PC-3 (cell line): ENCODE measurements around the gene IL23R. TPM values are rescaled to one million over a fixed set of nuclear protein-coding genes. Genes with fewer than 3 reads are reported as not detected.

Source experiments
- ATAC-seq: fragments of 200-7000 bp; cut with Tn5 transposase; 2 replicates; pipeline ENCODE4 v1.9.1; 2020; ENCODE audit warnings: mild to moderate bottlenecking, moderate library complexity
- BruUV-seq: library from RNA; stranded (reverse); fragments of 400-500 nt; replicated peaks from 2 replicates; lab custom pipeline; 2021; lab: Mats Ljungman, UMichigan
- CTCF ChIA-PET: fragments of 300-600 bp; sonication (Branson Sonifier 250); formaldehyde crosslinking; loops from one replicate; lab custom pipeline; 2022; ENCODE audit warnings: antibody characterized with exemption; lab: Charles Lee
- POLR2A ChIA-PET: fragments of 300-600 bp; sonication (Branson Sonifier 250); formaldehyde crosslinking; loops from one replicate; lab custom pipeline; 2022; ENCODE audit warnings: antibody characterized with exemption; ENCODE audit not compliant: unreplicated experiment; lab: Charles Lee
- DNase-seq: peaks from one replicate; pipeline ENCODE4 v3.0.0-alpha.2; 2015
- H2AFZ ChIP-seq: fragments of 300-600 bp; sonication (generic); 2 replicates; pipeline ENCODE4 v1.6.0; 2016; ENCODE audit warnings: antibody characterized with exemption, low read length
- H3F3A ChIP-seq: fragments of 300-600 bp; sonication (generic); one replicate; pipeline ENCODE4 v1.6.0; 2017; ENCODE audit warnings: antibody characterized with exemption, low read length, control low read depth, mild to moderate bottlenecking; ENCODE audit not compliant: unreplicated experiment
- H3K27ac ChIP-seq: fragments of 300-600 bp; sonication (generic); 2 replicates; pipeline ENCODE4 v1.5.1; 2016; ENCODE audit warnings: mild to moderate bottlenecking, low read length
- H3K27me3 ChIP-seq: fragments of 300-600 bp; sonication (generic); 2 replicates; pipeline ENCODE4 v1.6.1; 2016; ENCODE audit warnings: low read length, mixed read lengths
- H3K36me3 ChIP-seq: fragments of 300-600 bp; sonication (generic); 2 replicates; pipeline ENCODE4 v1.6.1; 2016; ENCODE audit warnings: low read depth, mixed run types, low read length, mixed read lengths
- H3K4me1 ChIP-seq: fragments of 300-600 bp; sonication (generic); 2 replicates; pipeline ENCODE4 v1.5.1; 2016; ENCODE audit warnings: low read length; ENCODE audit not compliant: insufficient read depth
- H3K4me2 ChIP-seq: fragments of 300-600 bp; sonication (generic); 2 replicates; pipeline ENCODE4 v1.6.0; 2016; ENCODE audit warnings: low read length
- H3K4me3 ChIP-seq: fragments of 300-600 bp; sonication (generic); 2 replicates; pipeline ENCODE4 v1.5.1; 2016; ENCODE audit warnings: mild to moderate bottlenecking, low read length, mixed read lengths
- H3K79me2 ChIP-seq: fragments of 300-600 bp; sonication (generic); 2 replicates; pipeline ENCODE4 v1.6.1; 2017; ENCODE audit warnings: low read length, mixed read lengths
- H3K9ac ChIP-seq: fragments of 300-600 bp; sonication (generic); 2 replicates; pipeline ENCODE4 v1.6.0; 2016; ENCODE audit warnings: mild to moderate bottlenecking, low read length
- H3K9me2 ChIP-seq: fragments of 300-600 bp; sonication (generic); replicated peaks from 2 replicates; pipeline ENCODE4 v1.6.1; 2016; ENCODE audit warnings: mixed run types, low read length, mixed read lengths
- H3K9me3 ChIP-seq: fragments of 300-600 bp; sonication (generic); 2 replicates; pipeline ENCODE4 v1.6.1; 2016; ENCODE audit warnings: low read length, mixed read lengths
- H4K20me1 ChIP-seq: fragments of 300-600 bp; sonication (generic); 2 replicates; pipeline ENCODE4 v1.6.1; 2016; ENCODE audit warnings: low read length, mixed read lengths
- EZH2 ChIP-seq: fragments of 300-600 bp; sonication (generic); IDR thresholded peaks from one replicate; pipeline ENCODE4 v1.6.1; 2017; ENCODE audit warnings: antibody characterized with exemption, mild to moderate bottlenecking, low read length; ENCODE audit not compliant: unreplicated experiment
- EZH2phosphoT487 ChIP-seq: fragments of 300-600 bp; sonication (generic); IDR thresholded peaks from 2 replicates; pipeline ENCODE4 v1.6.1; 2018; ENCODE audit warnings: mild to moderate bottlenecking, antibody characterized with exemption, low read length, borderline replicate concordance
- intact Hi-C: fragments of 100-400 bp; cut with micrococcal nuclease; formaldehyde crosslinking; loops from 2 replicates; pipeline ENCODE4 v1.9.0; 2023
- total RNA-seq: library from RNA; depleted of rRNA; stranded (reverse); fragments of >200 nt; gene quantifications from 2 replicates; pipeline ENCODE4 v1.2.3, GENCODE V29; 2014
- TF ChIP-seq, protein P1 (sequence below): fragments of 300-600 bp; sonication (generic); conservative IDR thresholded peaks from 2 replicates; pipeline ENCODE4 v1.5.1; 2017; ENCODE audit warnings: antibody characterized with exemption, low read depth, mild to moderate bottlenecking, low read length

Gene IL23R
- total RNA-seq, 1 experiment from 2014 or later, result not detected

DNA sequence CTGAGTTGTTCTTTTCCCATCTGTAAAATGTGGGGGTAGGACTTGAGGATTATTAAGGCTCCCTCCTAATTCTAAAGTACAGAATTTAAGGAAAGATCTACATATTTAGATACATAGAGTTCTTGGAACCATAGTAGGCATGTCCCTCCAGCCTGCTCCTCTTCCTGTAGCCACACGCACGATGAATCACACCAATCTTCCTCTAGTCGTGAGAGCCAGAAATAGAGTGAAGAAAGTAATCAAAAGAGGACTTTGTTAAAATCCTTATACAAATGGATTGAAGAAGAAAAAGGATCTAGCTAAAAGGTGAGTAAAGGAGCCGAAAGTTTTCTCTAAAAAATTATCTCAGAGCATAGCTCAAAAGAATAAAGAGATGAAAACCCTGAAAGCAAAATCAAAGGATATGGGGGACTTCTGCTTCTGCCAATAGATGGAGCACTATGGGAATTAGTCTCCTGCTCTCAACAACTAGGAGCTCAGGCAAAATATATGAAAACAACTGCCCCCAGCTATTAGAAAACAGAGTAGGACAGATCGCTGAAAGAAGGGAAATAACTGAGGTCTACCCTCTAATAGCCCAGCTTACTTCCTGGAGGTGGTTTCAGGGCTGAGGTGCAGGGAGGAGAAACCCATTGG, 40.0 kb upstream of the IL23R start:
- Histone ChIP-seq H3K36me3 (no peaks in the 10 kb centered on the region), H3K4me3 (no peak overlapping the region), H3K27ac (no peak overlapping the region), H3K4me1 (no peaks in the 10 kb centered on the region), H3K9me2 (no peaks in the 10 kb centered on the region), H3K79me2 (no peaks in the 10 kb centered on the region), H3K9me3 (no peaks in the 10 kb centered on the region), H3K27me3 (no peaks in the 10 kb centered on the region), H2AFZ (no peak overlapping the region), H4K20me1 (no peaks in the 10 kb centered on the region), H3K4me2 (peak overlapping the region; percentile 15; the same call in 1 of the 2 replicates), H3F3A (no peaks in the 10 kb centered on the region), H3K9ac (no peak overlapping the region)
- POLR2A ChIA-PET, result interaction anchor here (0.6 kb wide), 1 partner anchor 710 kb away, joined by 6 read pairs; no protein-coding TSS in a partner anchor
- CTCF ChIA-PET, result interaction anchor here (0.6 to 0.9 kb wide), 2 partner anchors 85 to 401 kb away, joined by 3 read pairs; no protein-coding TSS in a partner anchor
- no peak for ATAC-seq
- TF ChIP-seq, protein P1, sequence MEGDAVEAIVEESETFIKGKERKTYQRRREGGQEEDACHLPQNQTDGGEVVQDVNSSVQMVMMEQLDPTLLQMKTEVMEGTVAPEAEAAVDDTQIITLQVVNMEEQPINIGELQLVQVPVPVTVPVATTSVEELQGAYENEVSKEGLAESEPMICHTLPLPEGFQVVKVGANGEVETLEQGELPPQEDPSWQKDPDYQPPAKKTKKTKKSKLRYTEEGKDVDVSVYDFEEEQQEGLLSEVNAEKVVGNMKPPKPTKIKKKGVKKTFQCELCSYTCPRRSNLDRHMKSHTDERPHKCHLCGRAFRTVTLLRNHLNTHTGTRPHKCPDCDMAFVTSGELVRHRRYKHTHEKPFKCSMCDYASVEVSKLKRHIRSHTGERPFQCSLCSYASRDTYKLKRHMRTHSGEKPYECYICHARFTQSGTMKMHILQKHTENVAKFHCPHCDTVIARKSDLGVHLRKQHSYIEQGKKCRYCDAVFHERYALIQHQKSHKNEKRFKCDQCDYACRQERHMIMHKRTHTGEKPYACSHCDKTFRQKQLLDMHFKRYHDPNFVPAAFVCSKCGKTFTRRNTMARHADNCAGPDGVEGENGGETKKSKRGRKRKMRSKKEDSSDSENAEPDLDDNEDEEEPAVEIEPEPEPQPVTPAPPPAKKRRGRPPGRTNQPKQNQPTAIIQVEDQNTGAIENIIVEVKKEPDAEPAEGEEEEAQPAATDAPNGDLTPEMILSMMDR, result peak; percentile 39
- TF ChIP-seq EZH2phosphoT487 (no peak), EZH2 (no peak)
- BruUV-seq, result no TSS peak
- DNase-seq, result peak; percentile 12
- intact Hi-C loops, result no loop called here

DNA sequence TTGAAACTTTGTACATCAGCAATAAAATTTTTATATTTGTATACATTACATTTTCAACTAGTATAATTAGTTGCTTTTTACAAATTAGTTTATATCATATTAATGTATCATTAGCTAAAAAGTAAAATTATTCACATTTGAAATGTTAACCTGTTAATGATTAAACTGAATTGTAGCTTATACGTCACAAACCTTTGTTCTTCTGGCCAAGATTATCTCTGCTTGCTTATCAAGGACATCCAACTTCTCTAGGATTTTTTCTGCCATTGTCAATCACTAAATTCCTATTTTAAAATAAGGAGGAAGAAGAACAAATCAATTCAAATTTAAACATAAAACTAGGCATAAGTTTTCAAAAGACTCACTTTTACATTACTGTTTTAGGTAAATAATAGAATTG, 39.3 kb upstream of the IL23R start:
- Histone ChIP-seq H3K36me3 (no peaks in the 10 kb centered on the region), H3K27me3 (no peaks in the 10 kb centered on the region), H4K20me1 (no peaks in the 10 kb centered on the region), H3K4me2 (no peak overlapping the region), H3K79me2 (no peaks in the 10 kb centered on the region), H3K9ac (no peak overlapping the region), H2AFZ (no peak overlapping the region), H3K27ac (no peak overlapping the region), H3K4me1 (no peaks in the 10 kb centered on the region), H3K9me2 (no peaks in the 10 kb centered on the region), H3K9me3 (no peaks in the 10 kb centered on the region), H3F3A (no peaks in the 10 kb centered on the region), H3K4me3 (no peak overlapping the region)
- TF ChIP-seq, protein P1, result no peak
- TF ChIP-seq EZH2phosphoT487, result no peak
- TF ChIP-seq EZH2, result no peak
- ChIA-PET CTCF (interaction anchor here (0.6 kb wide), 1 partner anchor 401 kb away, joined by 3 read pairs; no protein-coding TSS in a partner anchor), POLR2A (interaction anchor here (0.6 kb wide), 1 partner anchor 644 kb away, joined by 4 read pairs; no protein-coding TSS in a partner anchor)
- intact Hi-C loops, result no loop called here
- BruUV-seq, result no TSS peak
- DNase-seq (no peak), ATAC-seq (no peak)

DNA sequence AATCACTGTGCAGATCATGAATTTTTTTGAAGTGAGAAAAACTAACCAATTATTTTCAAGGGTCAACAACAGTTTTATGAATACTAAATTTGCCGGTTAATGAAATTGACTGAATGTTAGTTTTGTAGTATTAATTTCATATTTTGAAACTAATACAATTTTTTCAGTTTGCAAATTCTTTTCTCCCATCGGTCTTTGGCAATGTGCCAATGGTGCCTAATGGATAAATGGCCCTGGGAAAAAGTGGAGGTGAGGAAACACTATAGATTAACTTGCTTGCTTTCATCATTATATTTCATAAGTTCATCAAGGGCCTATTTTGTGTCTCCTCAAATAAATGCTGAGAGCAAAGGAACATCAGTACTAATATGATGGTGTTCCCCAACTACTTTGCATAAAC, 35.6 kb upstream of the IL23R start:
- DNase-seq (no peak), ATAC-seq (no peak)
- POLR2A ChIA-PET, result no interaction called here
- Histone ChIP-seq H3K4me3 (no peak overlapping the region), H3K9me2 (no peaks in the 10 kb centered on the region), H3K27me3 (no peaks in the 10 kb centered on the region), H3K9me3 (no peaks in the 10 kb centered on the region), H3F3A (no peaks in the 10 kb centered on the region), H3K9ac (no peak overlapping the region), H3K79me2 (no peaks in the 10 kb centered on the region), H2AFZ (no peak overlapping the region), H3K36me3 (no peaks in the 10 kb centered on the region), H3K4me1 (no peaks in the 10 kb centered on the region), H3K4me2 (no peak overlapping the region), H4K20me1 (no peaks in the 10 kb centered on the region), H3K27ac (no peak overlapping the region)
- intact Hi-C loops, result no loop called here
- TF ChIP-seq EZH2phosphoT487 (no peak), EZH2 (no peak)
- no TSS peak for BruUV-seq
- CTCF ChIA-PET, result no interaction called here
